Measurements from ENCODE around the gene CGB5. TPM values are rescaled to one million over a fixed set of nuclear protein-coding genes. Genes with fewer than 3 reads are reported as not detected.
"Not testable (repeated sequence)": the region's sequence is repeated elsewhere in the genome, so short reads cannot be mapped to it uniquely, and the experiment has no call there.

CGB5 gene
- total RNA-seq, 4 donors from 2014 or later = not detected

GRCh38 chr19:49017666-49018351 is 25.8 kb upstream of the CGB5 start:
- H3K9me3 ChIP-seq = no peaks in the 10 kb centered on the region
- H3K27ac ChIP-seq = peak overlapping the region in 1 of 4 donors; percentile 27
- no peak for TF ChIP-seq POLR2AphosphoS5 (IDR thresholded peaks at IDR 0.05)
- no peak for TF ChIP-seq POLR2A (IDR thresholded peaks at IDR 0.05)
- TF ChIP-seq CTCF (IDR thresholded peaks at IDR 0.05) = peak in 3 of 4 experiments; percentile 31 to 57 (median 57)
- peak; percentile 70 for ATAC-seq
- H3K36me3 ChIP-seq = peaks cover 0 to 36% of the 10 kb centered on the region in 2 donors
- H3K4me1 ChIP-seq = peaks cover 0 to 27% (median 7%) of the 10 kb centered on the region in 3 donors
- H3K4me3 ChIP-seq = peak overlapping the region; percentile 25 to 53
- peaks cover 54% of the 10 kb centered on the region for H3K27me3 ChIP-seq
- 0% methylated on average over 2 of the region's 62 CpGs; no CpG with 5 or more reads in 1 of the 2 donors for WGBS, 2 donors (ENCODE audit: low coverage in 1 of 2)

- ATAC-seq, H3K9me3 ChIP-seq: not testable (repeated sequence)
- peaks cover 0 to 28% of the 10 kb centered on the region in 2 donors for H3K36me3 ChIP-seq
- H3K4me1 ChIP-seq = peaks cover 0 to 27% (median 7%) of the 10 kb centered on the region in 3 donors
- peaks cover 54% of the 10 kb centered on the region for H3K27me3 ChIP-seq
- H3K27ac ChIP-seq = peak overlapping the region in 1 of 4 donors; percentile 27
- H3K4me3 ChIP-seq = peak overlapping the region; percentile 25 to 53
- WGBS, 2 donors (ENCODE audit: low coverage in 1 of 2) = 0 to 1% methylated on average over 1 to 13 of the region's 50 CpGs
These were observed 25.0 kb upstream of the CGB5 start for GRCh38 chr19:49018388-49019241.

- TF ChIP-seq POLR2A (IDR thresholded peaks at IDR 0.05) (no peak), CTCF (IDR thresholded peaks at IDR 0.05) (no peak)
- peaks cover 0 to 21% of the 10 kb centered on the region in 2 donors for H3K36me3 ChIP-seq
- 15 to 34% methylated on average over 6 to 28 of the region's 41 CpGs for WGBS, 2 donors (ENCODE audit: low coverage in 1 of 2)
- peak overlapping the region in 1 of 2 donors; percentile 53 for H3K4me3 ChIP-seq
- no peaks in the 10 kb centered on the region for H3K9me3 ChIP-seq
- no peak overlapping the region for H3K27ac ChIP-seq
- H3K27me3 ChIP-seq = peaks cover 54% of the 10 kb centered on the region
- peak; percentile 24 for ATAC-seq
- H3K4me1 ChIP-seq = peaks cover 0 to 27% (median 7%) of the 10 kb centered on the region in 3 donors
These were observed 24.3 kb upstream of the CGB5 start for GRCh38 chr19:49019242-49019932.

GRCh38 chr19:49020342-49020741 is 23.3 kb upstream of the CGB5 start:
- Histone ChIP-seq H3K27ac (no peak overlapping the region), H3K4me1 (peaks cover 0 to 27% (median 7%) of the 10 kb centered on the region in 3 donors), H3K36me3 (peaks cover 0 to 12% of the 10 kb centered on the region in 2 donors), H3K4me3 (no peak overlapping the region), H3K9me3 (no peaks in the 10 kb centered on the region), H3K27me3 (peaks cover 54% of the 10 kb centered on the region)
- no peak for TF ChIP-seq POLR2AphosphoS5 (IDR thresholded peaks at IDR 0.05)
- no peak for TF ChIP-seq EP300 (IDR thresholded peaks at IDR 0.05)
- no peak for ATAC-seq
- WGBS, 2 donors (ENCODE audit: low coverage in 1 of 2) = 50% methylated on average over 1 of the region's 11 CpGs; no CpG with 5 or more reads in 1 of the 2 donors

- 35 to 54% methylated on average over 9 to 14 of the region's 16 CpGs for WGBS, 2 donors (ENCODE audit: low coverage in 1 of 2)
- no peaks in the 10 kb centered on the region for H3K9me3 ChIP-seq
- no peak for ATAC-seq
- peaks cover 0 to 3% of the 10 kb centered on the region in 2 donors for H3K36me3 ChIP-seq
- H3K4me3 ChIP-seq = no peak overlapping the region
- TF ChIP-seq POLR2AphosphoS5 (IDR thresholded peaks at IDR 0.05) = no peak
- TF ChIP-seq CTCF (IDR thresholded peaks at IDR 0.05) = no peak
- TF ChIP-seq POLR2A (IDR thresholded peaks at IDR 0.05) = no peak
- TF ChIP-seq EP300 (IDR thresholded peaks at IDR 0.05) = no peak
- H3K27me3 ChIP-seq = peaks cover 53% of the 10 kb centered on the region
- peaks cover 0 to 27% (median 7%) of the 10 kb centered on the region in 3 donors for H3K4me1 ChIP-seq
- H3K27ac ChIP-seq = no peak overlapping the region
These were observed 22.4 kb upstream of the CGB5 start for GRCh38 chr19:49020931-49021895.

Data from gastroesophageal sphincter (tissue), 4 donors.